DND-41 (cell line): ENCODE results near the gene LCT.
A peak's percentile ranks its signal among the peaks of the same experiment; 100 is the strongest.

Experiments
- EZH2 ChIP-seq: IDR thresholded peaks from 3 replicates; pipeline ENCODE4 v1.6.1; 2012; ENCODE audit warnings: borderline replicate concordance, low read depth, mild to moderate bottlenecking, moderate library complexity, low read length, inconsistent platforms; ENCODE audit not compliant: severe bottlenecking
- TF ChIP-seq, protein P1 (sequence below): IDR thresholded peaks from 2 replicates; pipeline ENCODE4 v1.5.1; 2012; ENCODE audit warnings: borderline replicate concordance, low read length, moderate library complexity, mild to moderate bottlenecking; ENCODE audit not compliant: poor library complexity, severe bottlenecking; ENCODE audit errors: extremely low read depth

DNA sequence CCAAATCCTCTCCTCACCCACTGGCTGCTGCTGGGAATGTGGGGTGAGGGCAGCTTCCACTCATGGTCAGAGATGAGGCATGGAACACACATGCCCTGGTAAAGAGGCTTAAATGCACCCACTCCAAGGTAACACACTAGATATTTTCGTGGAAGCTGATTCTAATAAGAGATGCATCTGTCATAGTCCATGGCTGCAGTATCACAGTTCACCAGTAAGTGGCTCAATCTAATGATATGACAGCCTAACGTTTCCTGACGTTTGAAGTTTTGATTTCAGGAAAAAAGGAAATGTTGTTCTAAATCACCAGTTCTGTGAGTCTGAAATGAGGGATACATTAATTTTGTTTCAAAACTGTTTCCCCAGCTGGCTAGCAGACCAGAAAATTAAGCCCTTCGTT lies 38.2 kb downstream of the LCT start:
- TF ChIP-seq, protein P1, sequence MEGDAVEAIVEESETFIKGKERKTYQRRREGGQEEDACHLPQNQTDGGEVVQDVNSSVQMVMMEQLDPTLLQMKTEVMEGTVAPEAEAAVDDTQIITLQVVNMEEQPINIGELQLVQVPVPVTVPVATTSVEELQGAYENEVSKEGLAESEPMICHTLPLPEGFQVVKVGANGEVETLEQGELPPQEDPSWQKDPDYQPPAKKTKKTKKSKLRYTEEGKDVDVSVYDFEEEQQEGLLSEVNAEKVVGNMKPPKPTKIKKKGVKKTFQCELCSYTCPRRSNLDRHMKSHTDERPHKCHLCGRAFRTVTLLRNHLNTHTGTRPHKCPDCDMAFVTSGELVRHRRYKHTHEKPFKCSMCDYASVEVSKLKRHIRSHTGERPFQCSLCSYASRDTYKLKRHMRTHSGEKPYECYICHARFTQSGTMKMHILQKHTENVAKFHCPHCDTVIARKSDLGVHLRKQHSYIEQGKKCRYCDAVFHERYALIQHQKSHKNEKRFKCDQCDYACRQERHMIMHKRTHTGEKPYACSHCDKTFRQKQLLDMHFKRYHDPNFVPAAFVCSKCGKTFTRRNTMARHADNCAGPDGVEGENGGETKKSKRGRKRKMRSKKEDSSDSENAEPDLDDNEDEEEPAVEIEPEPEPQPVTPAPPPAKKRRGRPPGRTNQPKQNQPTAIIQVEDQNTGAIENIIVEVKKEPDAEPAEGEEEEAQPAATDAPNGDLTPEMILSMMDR = peak; percentile 49
- TF ChIP-seq EZH2 = no peak
